Esophagus muscularis mucosa (tissue), 4 donors: ENCODE data around the gene LPCAT1. TPM values are rescaled to one million over a fixed set of nuclear protein-coding genes. Genes with fewer than 3 reads are reported as not detected.

Source experiments
- DNase-seq: peaks from one replicate; pipeline ENCODE4 v3.0.0-alpha.2; 2017; ENCODE audit errors: extremely low spot score
- H3K27ac ChIP-seq, 4 donors: fragments of 200-600 bp; sonication (generic); replicated peaks in 1 of 4; 1 replicate in 3 of 4; 2 replicates in 1 of 4; pipeline ENCODE4 v1.5.1; 2016 to 2019; ENCODE audit warnings: mild to moderate bottlenecking in 1 of 4
- H3K27me3 ChIP-seq, 4 donors: fragments of 200-600 bp; sonication (generic); one replicate each; pipeline versions ENCODE4 v1.5.1 to v1.6.0; 2016 to 2019
- H3K36me3 ChIP-seq, 4 donors: fragments of 200-600 bp; sonication (generic); one replicate each; pipeline ENCODE4 v1.5.1; 2016 to 2019
- H3K4me1 ChIP-seq, 4 donors: fragments of 200-600 bp; sonication (generic); one replicate each; pipeline ENCODE4 v1.5.1; 2016 to 2019
- H3K4me3 ChIP-seq, 4 donors: fragments of 200-600 bp; sonication (generic); 1 replicate in 2 of 4; 2 replicates in 2 of 4; pipeline ENCODE4 v1.5.1; 2016 to 2019; ENCODE audit warnings: mild to moderate bottlenecking in 4 of 4, moderate library complexity in 1 of 4
- H3K9me3 ChIP-seq, 4 donors: fragments of 200-600 bp; sonication (generic); 1 replicate in 3 of 4; 2 replicates in 1 of 4; pipeline ENCODE4 v1.5.1; 2016 to 2019
- EP300 ChIP-seq: sonication (generic); formaldehyde crosslinking; IDR thresholded peaks from one replicate; pipeline ENCODE4 v1.6.1; 2017; ENCODE audit warnings: antibody characterized with exemption
- POLR2A ChIP-seq: fragments of 450-650 bp; IDR thresholded peaks from one replicate; pipeline ENCODE4 v1.6.1; 2017; ENCODE audit warnings: antibody characterized with exemption, moderate library complexity, mild to moderate bottlenecking, low read depth
- POLR2AphosphoS5 ChIP-seq, 2 donors: sonication (generic); formaldehyde crosslinking; IDR thresholded peaks; one replicate each; pipeline ENCODE4 v1.6.1; 2017; ENCODE audit warnings: antibody characterized with exemption in 2 of 2
- WGBS: methylation state at CpG from one replicate; pipeline ENCODE4 v1.1.5; 2018; 5-methylcytosine and 5-hydroxymethylcytosine counted together
- intact Hi-C: fragments of 100-400 bp; cut with DNase I; formaldehyde crosslinking; loops from one replicate; pipeline ENCODE4 v1.15.1; 2023
- total RNA-seq, 4 donors: library from RNA; depleted of rRNA; stranded (reverse); fragments of >200 nt; gene quantifications; one replicate each; pipeline versions ENCODE4 v1.1.0 to v1.2.1, GENCODE V29; 2016
- TF ChIP-seq, protein P1 (sequence below), 3 experiments: fragments of 200-600 bp in 2 of 3; fragments of 450-650 bp in 1 of 3; sonication (generic) in 2 of 3; IDR thresholded peaks; one replicate each; pipeline ENCODE4 v1.5.1; 2017 to 2019; ENCODE audit warnings: antibody characterized with exemption in 3 of 3, mild to moderate bottlenecking in 2 of 3, moderate library complexity in 1 of 3

LPCAT1 gene
- total RNA-seq, 4 donors from 2014 or later, result 22.5 to 51.7 (median 35.0) TPM

- TF ChIP-seq POLR2AphosphoS5 (IDR thresholded peaks at IDR 0.05) (no peak), POLR2A (no peak), EP300 (no peak)
- TF ChIP-seq, protein P1, sequence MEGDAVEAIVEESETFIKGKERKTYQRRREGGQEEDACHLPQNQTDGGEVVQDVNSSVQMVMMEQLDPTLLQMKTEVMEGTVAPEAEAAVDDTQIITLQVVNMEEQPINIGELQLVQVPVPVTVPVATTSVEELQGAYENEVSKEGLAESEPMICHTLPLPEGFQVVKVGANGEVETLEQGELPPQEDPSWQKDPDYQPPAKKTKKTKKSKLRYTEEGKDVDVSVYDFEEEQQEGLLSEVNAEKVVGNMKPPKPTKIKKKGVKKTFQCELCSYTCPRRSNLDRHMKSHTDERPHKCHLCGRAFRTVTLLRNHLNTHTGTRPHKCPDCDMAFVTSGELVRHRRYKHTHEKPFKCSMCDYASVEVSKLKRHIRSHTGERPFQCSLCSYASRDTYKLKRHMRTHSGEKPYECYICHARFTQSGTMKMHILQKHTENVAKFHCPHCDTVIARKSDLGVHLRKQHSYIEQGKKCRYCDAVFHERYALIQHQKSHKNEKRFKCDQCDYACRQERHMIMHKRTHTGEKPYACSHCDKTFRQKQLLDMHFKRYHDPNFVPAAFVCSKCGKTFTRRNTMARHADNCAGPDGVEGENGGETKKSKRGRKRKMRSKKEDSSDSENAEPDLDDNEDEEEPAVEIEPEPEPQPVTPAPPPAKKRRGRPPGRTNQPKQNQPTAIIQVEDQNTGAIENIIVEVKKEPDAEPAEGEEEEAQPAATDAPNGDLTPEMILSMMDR (IDR thresholded peaks at IDR 0.05), result no peak
- H3K9me3 ChIP-seq, result peaks cover 0 to 45% (median 40%) of the 10 kb centered on the region in 4 donors
- H3K36me3 ChIP-seq, result no peaks in the 10 kb centered on the region
- no peak overlapping the region for H3K27ac ChIP-seq
- WGBS, result 87% methylated on average over 32 of the region's 33 CpGs
- H3K27me3 ChIP-seq, result peaks cover 0 to 4% (median 0%) of the 10 kb centered on the region in 4 donors
- H3K4me1 ChIP-seq, result no peaks in the 10 kb centered on the region
- no peak overlapping the region for H3K4me3 ChIP-seq
- intact Hi-C loops, result no loop called here
- DNase-seq, result no peak
These were observed 92.5 kb downstream of the LPCAT1 start for GRCh38 chr5:1431021-1431811.

GRCh38 chr5:1430121-1430795 lies 93.5 kb downstream of the LPCAT1 start:
- WGBS, result 91% methylated on average over 25 of the region's 26 CpGs
- intact Hi-C loops, result no loop called here
- no peak overlapping the region for H3K27ac ChIP-seq
- peaks cover 0 to 55% (median 44%) of the 10 kb centered on the region in 4 donors for H3K9me3 ChIP-seq
- TF ChIP-seq EP300, result no peak
- TF ChIP-seq POLR2A, result no peak
- TF ChIP-seq, protein P1 (IDR thresholded peaks at IDR 0.05), result no peak
- no peak for TF ChIP-seq POLR2AphosphoS5 (IDR thresholded peaks at IDR 0.05)
- no peaks in the 10 kb centered on the region for H3K36me3 ChIP-seq
- no peak for DNase-seq
- no peaks in the 10 kb centered on the region for H3K4me1 ChIP-seq
- peaks cover 0 to 2% (median 0%) of the 10 kb centered on the region in 4 donors for H3K27me3 ChIP-seq
- H3K4me3 ChIP-seq, result no peak overlapping the region

- Histone ChIP-seq H3K9me3 (peaks cover 0 to 56% (median 44%) of the 10 kb centered on the region in 4 donors), H3K4me1 (no peaks in the 10 kb centered on the region), H3K27me3 (peaks cover 0 to 6% (median 0%) of the 10 kb centered on the region in 4 donors), H3K36me3 (no peaks in the 10 kb centered on the region), H3K27ac (no peak overlapping the region), H3K4me3 (no peak overlapping the region)
- no peak for DNase-seq
- intact Hi-C loops, result no loop called here
- 91% methylated on average over 5 of the region's 5 CpGs for WGBS
- TF ChIP-seq, protein P1 (IDR thresholded peaks at IDR 0.05), result no peak
- TF ChIP-seq POLR2AphosphoS5 (IDR thresholded peaks at IDR 0.05) (no peak), POLR2A (no peak), EP300 (no peak)
These were observed 94.3 kb downstream of the LPCAT1 start for GRCh38 chr5:1429496-1429895.

GRCh38 chr5:1429066-1429465 lies 94.7 kb downstream of the LPCAT1 start:
- intact Hi-C loops, result no loop called here
- no peak for TF ChIP-seq POLR2AphosphoS5 (IDR thresholded peaks at IDR 0.05)
- TF ChIP-seq POLR2A, result no peak
- TF ChIP-seq EP300, result no peak
- TF ChIP-seq, protein P1 (IDR thresholded peaks at IDR 0.05), result no peak
- Histone ChIP-seq H3K27ac (no peak overlapping the region), H3K4me3 (no peak overlapping the region), H3K4me1 (no peaks in the 10 kb centered on the region), H3K36me3 (no peaks in the 10 kb centered on the region), H3K27me3 (peaks cover 0 to 10% (median 0%) of the 10 kb centered on the region in 4 donors), H3K9me3 (peaks cover 0 to 56% (median 44%) of the 10 kb centered on the region in 4 donors)
- WGBS, result 89% methylated on average over 7 of the region's 7 CpGs
- DNase-seq, result no peak
